ENCODE data around the gene NXPH4.

- TF ChIP-seq EZH2 (IDR thresholded peaks at IDR 0.05) (no peak), POLR2AphosphoS5 (IDR thresholded peaks at IDR 0.05; ENCODE audit: borderline replicate concordance, low read depth, low read length) (no peak)
Observed at GRCh38 chr12:57231276-57232021, 14.9 kb downstream of the NXPH4 start.

Measured in SK-N-MC (cell line).